Endothelial cell of umbilical vein (primary cell): Measurements from ENCODE around the gene GPR18. TPM values are rescaled to one million over a fixed set of nuclear protein-coding genes. Genes with fewer than 3 reads are reported as not detected.

ENCODE experiments used
- BruUV-seq: library from RNA; stranded (reverse); fragments of 400-500 nt; replicated peaks from 2 replicates; lab custom pipeline; 2021; lab: Mats Ljungman, UMichigan
- CTCF ChIA-PET: fragments of 300-600, 350-600 bp; sonication (Branson Sonifier 250); formaldehyde crosslinking; loops from one replicate; lab custom pipeline; 2021; ENCODE audit warnings: antibody characterized with exemption, inconsistent platforms; lab: Charles Lee
- POLR2A ChIA-PET: fragments of 300-600, 350-600 bp; sonication (Branson Sonifier 250); formaldehyde crosslinking; loops from one replicate; lab custom pipeline; 2021; ENCODE audit warnings: antibody characterized with exemption, inconsistent platforms; lab: Charles Lee
- DNase-seq: peaks from one replicate; pipeline ENCODE4 v3.0.0-alpha.2; 2011; ENCODE audit warnings: low read depth, low spot score
- FAIRE-seq: peaks from 2 replicates; lab custom pipeline; 2011; peaks lifted over from hg19 to GRCh38; lab: Jason Lieb, UNC
- H2AFZ ChIP-seq: 2 replicates; pipeline ENCODE4 v1.6.0; 2012; ENCODE audit warnings: low read depth, low read length, control low read depth, inconsistent platforms
- H3K27ac ChIP-seq: 2 replicates; pipeline ENCODE4 v1.5.1; 2011; ENCODE audit warnings: low read depth, mild to moderate bottlenecking, control low read depth, low read length, moderate library complexity; ENCODE audit not compliant: insufficient read depth
- H3K27me3 ChIP-seq, 2 experiments: 2 replicates each; pipeline versions ENCODE4 v1.6.0 to v1.6.1; 2011; ENCODE audit warnings: low read length in 2 of 2, mixed read lengths in 1 of 2; ENCODE audit not compliant: control insufficient read depth in 2 of 2, insufficient read depth in 2 of 2
- H3K36me3 ChIP-seq, 2 experiments: 2 replicates in 1 of 2; 3 replicates in 1 of 2; pipeline ENCODE4 v1.5.1; 2011; ENCODE audit warnings: low read length in 2 of 2, mild to moderate bottlenecking in 1 of 2, moderate library complexity in 1 of 2; ENCODE audit not compliant: control insufficient read depth in 2 of 2, insufficient read depth in 2 of 2; ENCODE audit errors: extremely low read depth in 1 of 2
- H3K4me1 ChIP-seq: 3 replicates; pipeline ENCODE4 v1.5.1; 2011; ENCODE audit warnings: mild to moderate bottlenecking, low read length; ENCODE audit not compliant: control insufficient read depth, insufficient read depth; ENCODE audit errors: extremely low read depth
- H3K4me2 ChIP-seq: 2 replicates; pipeline ENCODE4 v1.6.1; 2011; ENCODE audit warnings: low read length, control low read depth, mixed read lengths; ENCODE audit not compliant: insufficient read depth
- H3K4me3 ChIP-seq, 3 experiments: fragments of 200-600 bp in 1 of 3; sonication (generic), shearing (Covaris generic) in 1 of 3; replicated peaks in 1 of 3; 2 replicates each; pipeline ENCODE4 v1.5.1; 2011 to 2016; ENCODE audit warnings: control low read depth in 3 of 3, low read length in 3 of 3, mild to moderate bottlenecking in 2 of 3, inconsistent platforms in 1 of 3, low read depth in 1 of 3, moderate library complexity in 1 of 3; ENCODE audit not compliant: insufficient read depth in 1 of 3
- H3K79me2 ChIP-seq: 2 replicates; pipeline ENCODE4 v1.6.0; 2012; ENCODE audit warnings: low read length, inconsistent platforms; ENCODE audit not compliant: control insufficient read depth, insufficient read depth
- H3K9ac ChIP-seq: replicated peaks from 2 replicates; pipeline ENCODE3; 2011; ENCODE audit warnings: low read length, control low read depth; ENCODE audit not compliant: insufficient read depth; ENCODE audit errors: extremely low read depth
- H3K9me1 ChIP-seq: replicated peaks from 3 replicates; pipeline ENCODE4 v1.6.0; 2011; ENCODE audit warnings: mild to moderate bottlenecking, low read length; ENCODE audit not compliant: control insufficient read depth, insufficient read depth; ENCODE audit errors: extremely low read depth
- H3K9me3 ChIP-seq: replicated peaks from 2 replicates; pipeline ENCODE4 v1.5.1; 2012; ENCODE audit warnings: low read length, inconsistent platforms; ENCODE audit not compliant: control insufficient read depth, insufficient read depth
- H4K20me1 ChIP-seq: replicated peaks from 2 replicates; pipeline ENCODE3; 2011; ENCODE audit warnings: mild to moderate bottlenecking, low read length; ENCODE audit not compliant: control insufficient read depth, insufficient read depth; ENCODE audit errors: extremely low read depth
- EZH2 ChIP-seq: IDR thresholded peaks from 2 replicates; pipeline ENCODE4 v1.6.1; 2012; ENCODE audit warnings: borderline replicate concordance, low read depth, mild to moderate bottlenecking, moderate library complexity, low read length, inconsistent platforms; ENCODE audit not compliant: severe bottlenecking
- FOS ChIP-seq: IDR thresholded peaks from 2 replicates; pipeline ENCODE4 v1.6.1; 2011; ENCODE audit warnings: mild to moderate bottlenecking, low read length, moderate library complexity, borderline replicate concordance; ENCODE audit not compliant: insufficient read depth
- GATA2 ChIP-seq: IDR thresholded peaks from 2 replicates; pipeline ENCODE4 v1.7.0; 2011; ENCODE audit warnings: low read depth, mild to moderate bottlenecking, moderate library complexity, mixed read lengths, low read length; ENCODE audit not compliant: insufficient read length, insufficient read depth
- JUN ChIP-seq: IDR thresholded peaks from 2 replicates; pipeline ENCODE4 v1.6.1; 2011; ENCODE audit warnings: borderline replicate concordance, low read depth; ENCODE audit not compliant: insufficient read length, insufficient read depth
- MAX ChIP-seq: IDR thresholded peaks from 2 replicates; pipeline ENCODE4 v1.6.1; 2011; ENCODE audit not compliant: insufficient read depth, insufficient read length
- MYC ChIP-seq: IDR thresholded peaks from one replicate; pipeline ENCODE4 v1.6.1; 2011; ENCODE audit warnings: mild to moderate bottlenecking, low read depth, low read length
- POLR2A ChIP-seq: IDR thresholded peaks from 2 replicates; pipeline ENCODE4 v1.6.1; 2012; ENCODE audit warnings: low read depth, mild to moderate bottlenecking, control low read depth, low read length
- POLR2AphosphoS5 ChIP-seq: IDR thresholded peaks from 2 replicates; pipeline ENCODE4 v1.6.1; 2012; ENCODE audit warnings: low read depth, mild to moderate bottlenecking, control low read depth, low read length, moderate library complexity; ENCODE audit not compliant: insufficient read depth
- dilution Hi-C: fragments of 300-500 bp; cut with MboI; formaldehyde crosslinking; loops from one replicate; pipeline ENCODE4 v1.15.0; 2019; ENCODE audit warnings: low sequenced_read_pairs; ENCODE audit not compliant: extremely low pct_ligation_motif_present
- intact Hi-C: fragments of 100-400 bp; cut with micrococcal nuclease; formaldehyde crosslinking; loops from one replicate; pipeline ENCODE4 v1.10.0; 2022
- polyA plus RNA-seq, 4 experiments: library from polyadenylated mRNA; depleted of rRNA in 3 of 4; stranded (reverse) in 3 of 4; unstranded in 1 of 4; fragments of >200 nt; gene quantifications; 2 replicates each; pipeline versions ENCODE4 v1.2.1 to v1.2.3, GENCODE V29; 2011 to 2012; ENCODE audit warnings: missing spikeins in 1 of 4
- total RNA-seq: library from RNA; stranded (reverse); gene quantifications from 2 replicates; pipeline ENCODE4 v1.2.3, GENCODE V29; 2021
- TF ChIP-seq, protein P1 (sequence below), 2 donors: IDR thresholded peaks; 1 replicate in 1 of 2; 2 replicates in 1 of 2; pipeline ENCODE4 v1.5.1; 2011; ENCODE audit warnings: low read length in 2 of 2, mild to moderate bottlenecking in 2 of 2, moderate library complexity in 2 of 2, control low read depth in 1 of 2, inconsistent platforms in 1 of 2, low read depth in 1 of 2; ENCODE audit not compliant: insufficient read depth in 1 of 2; ENCODE audit errors: extremely low read depth in 1 of 2

GPR18 gene
- total and polyA plus RNA-seq, 2 donors (not counting 3 experiments of a cell fraction or from before 2014, with no cell fraction given) = not detected

GRCh38 chr13:99214232-99214631, 43.9 kb downstream of the GPR18 start:
- FAIRE-seq = no peak
- H3K27ac ChIP-seq = no peak overlapping the region
- ChIA-PET CTCF (interaction anchor here (0.7 to 2.6 kb wide), 4 partner anchors 13 to 55 kb away, joined by 3 to 12 read pairs (median 4); partner anchors contain the start of gene UBAC2), POLR2A (interaction anchor here (0.6 kb wide), 1 partner anchor 647 kb away, joined by 7 read pairs; no protein-coding TSS in a partner anchor)
- no peaks in the 10 kb centered on the region for H3K36me3 ChIP-seq
- peaks cover 63% of the 10 kb centered on the region for H3K79me2 ChIP-seq
- TF ChIP-seq MAX (no peak), POLR2AphosphoS5 (no peak), EZH2 (no peak), JUN (no peak), FOS (no peak), POLR2A (no peak), GATA2 (no peak), MYC (no peak)
- TF ChIP-seq, protein P1, sequence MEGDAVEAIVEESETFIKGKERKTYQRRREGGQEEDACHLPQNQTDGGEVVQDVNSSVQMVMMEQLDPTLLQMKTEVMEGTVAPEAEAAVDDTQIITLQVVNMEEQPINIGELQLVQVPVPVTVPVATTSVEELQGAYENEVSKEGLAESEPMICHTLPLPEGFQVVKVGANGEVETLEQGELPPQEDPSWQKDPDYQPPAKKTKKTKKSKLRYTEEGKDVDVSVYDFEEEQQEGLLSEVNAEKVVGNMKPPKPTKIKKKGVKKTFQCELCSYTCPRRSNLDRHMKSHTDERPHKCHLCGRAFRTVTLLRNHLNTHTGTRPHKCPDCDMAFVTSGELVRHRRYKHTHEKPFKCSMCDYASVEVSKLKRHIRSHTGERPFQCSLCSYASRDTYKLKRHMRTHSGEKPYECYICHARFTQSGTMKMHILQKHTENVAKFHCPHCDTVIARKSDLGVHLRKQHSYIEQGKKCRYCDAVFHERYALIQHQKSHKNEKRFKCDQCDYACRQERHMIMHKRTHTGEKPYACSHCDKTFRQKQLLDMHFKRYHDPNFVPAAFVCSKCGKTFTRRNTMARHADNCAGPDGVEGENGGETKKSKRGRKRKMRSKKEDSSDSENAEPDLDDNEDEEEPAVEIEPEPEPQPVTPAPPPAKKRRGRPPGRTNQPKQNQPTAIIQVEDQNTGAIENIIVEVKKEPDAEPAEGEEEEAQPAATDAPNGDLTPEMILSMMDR (IDR thresholded peaks at IDR 0.05; ENCODE audit: extremely low read depth in 1 of 2, insufficient read depth in 1 of 2, low read depth in 1 of 2, low read length in 2 of 2) = no peak
- peaks cover 4% of the 10 kb centered on the region for H3K4me1 ChIP-seq
- no peaks in the 10 kb centered on the region for H3K27me3 ChIP-seq
- DNase-seq = no peak
- H3K4me2 ChIP-seq = no peak overlapping the region
- no TSS peak for BruUV-seq
- no peaks in the 10 kb centered on the region for H3K9me3 ChIP-seq
- H3K9me1 ChIP-seq = no peaks in the 10 kb centered on the region
- H3K4me3 ChIP-seq = no peak overlapping the region
- no peak overlapping the region for H2AFZ ChIP-seq
- H3K9ac ChIP-seq = no peak overlapping the region
- dilution Hi-C loops (no loop called here), intact Hi-C loops (no loop called here)
- H4K20me1 ChIP-seq = peaks cover 2% of the 10 kb centered on the region
